ENCODE results near the gene GPC5.

The GPC5 gene

GRCh38 chr13:92821324-92821723 is 1422.9 kb downstream of the GPC5 start:
- Histone ChIP-seq H3K23ac (ENCODE audit: low read length in 2 of 2) (no peak overlapping the region), H2BK15ac (ENCODE audit: low read depth, poor library complexity, severe bottlenecking) (no peak overlapping the region), H3K9me3 (ENCODE audit: control insufficient read depth, low read length) (no peaks in the 10 kb centered on the region), H4K8ac (ENCODE audit: low read length) (no peak overlapping the region), H2BK120ac (ENCODE audit: low read depth, low read length) (no peak overlapping the region), H2AK5ac (ENCODE audit: low read length, severe bottlenecking) (no peak overlapping the region), H3K4ac (ENCODE audit: low read depth in 1 of 2, low read length in 2 of 2) (no peak overlapping the region), H3K4me2 (ENCODE audit: low read length, poor library complexity, severe bottlenecking) (no peak overlapping the region), H2AFZ (ENCODE audit: low read depth, low read length) (no peak overlapping the region), H3K79me1 (replicated peaks; ENCODE audit: low read length, poor library complexity, severe bottlenecking) (no peaks in the 10 kb centered on the region), H3K14ac (ENCODE audit: low read length in 2 of 2) (no peak overlapping the region), H3K36me3 (ENCODE audit: control insufficient read depth in 1 of 2, insufficient read depth in 2 of 2, low read depth in 1 of 2, low read length in 2 of 2) (no peaks in the 10 kb centered on the region), H2BK12ac (ENCODE audit: low read length in 2 of 2) (no peak overlapping the region), H3K9ac (ENCODE audit: low read length) (no peak overlapping the region), H2BK5ac (ENCODE audit: low read depth, low read length, poor library complexity, severe bottlenecking) (no peak overlapping the region), H3K18ac (ENCODE audit: low read depth in 1 of 2, low read length in 2 of 2) (no peak overlapping the region), H3K27ac (ENCODE audit: low read length, poor library complexity, severe bottlenecking) (no peak overlapping the region), H3K4me3 (ENCODE audit: insufficient read depth in 1 of 2, low read depth in 1 of 2, low read length in 2 of 2) (no peak overlapping the region), H3K4me1 (ENCODE audit: control insufficient read depth, insufficient read depth, low read depth, low read length) (no peaks in the 10 kb centered on the region), H3K27me3 (ENCODE audit: control insufficient read depth in 1 of 2, insufficient read depth in 1 of 2, low read length in 2 of 2) (no peaks in the 10 kb centered on the region), H4K91ac (ENCODE audit: low read length) (no peak overlapping the region)
- no peak for DNase-seq
- 93% methylated on average over 2 of the region's 2 CpGs for WGBS

DNA sequence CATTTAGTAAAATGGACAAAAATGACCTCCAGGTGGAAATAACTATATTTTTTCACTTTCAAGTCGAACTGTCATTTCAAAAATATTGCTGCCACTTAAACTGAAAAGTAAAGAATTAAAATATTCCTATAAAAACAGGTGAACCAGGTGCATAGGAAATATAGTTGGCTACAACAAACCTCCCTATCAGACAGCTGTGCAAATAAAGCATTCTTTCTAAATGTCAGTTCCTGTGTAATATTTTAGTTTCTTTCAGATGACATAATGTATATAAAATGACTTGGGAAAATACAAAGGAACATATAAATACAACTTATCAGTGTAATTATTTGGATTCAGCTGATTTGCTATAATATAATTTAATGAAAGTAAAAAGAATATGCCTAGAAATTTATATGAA is 1424.6 kb downstream of the GPC5 start:
- H2BK15ac ChIP-seq (ENCODE audit: low read depth, poor library complexity, severe bottlenecking): no peak overlapping the region
- no peak overlapping the region for H4K8ac ChIP-seq (ENCODE audit: low read length)
- H4K91ac ChIP-seq (ENCODE audit: low read length): no peak overlapping the region
- no peak overlapping the region for H3K9ac ChIP-seq (ENCODE audit: low read length)
- H3K27ac ChIP-seq (ENCODE audit: low read length, poor library complexity, severe bottlenecking): no peak overlapping the region
- H3K36me3 ChIP-seq (ENCODE audit: control insufficient read depth in 1 of 2, insufficient read depth in 2 of 2, low read depth in 1 of 2, low read length in 2 of 2): no peaks in the 10 kb centered on the region
- no peak for DNase-seq
- H3K27me3 ChIP-seq (ENCODE audit: control insufficient read depth in 1 of 2, insufficient read depth in 1 of 2, low read length in 2 of 2): no peaks in the 10 kb centered on the region
- no peak overlapping the region for H3K4ac ChIP-seq (ENCODE audit: low read depth in 1 of 2, low read length in 2 of 2)
- H3K9me3 ChIP-seq (ENCODE audit: control insufficient read depth, low read length): no peaks in the 10 kb centered on the region
- no peak overlapping the region for H2BK5ac ChIP-seq (ENCODE audit: low read depth, low read length, poor library complexity, severe bottlenecking)
- no peak overlapping the region for H3K4me3 ChIP-seq (ENCODE audit: insufficient read depth in 1 of 2, low read depth in 1 of 2, low read length in 2 of 2)
- H3K14ac ChIP-seq (ENCODE audit: low read length in 2 of 2): no peak overlapping the region
- no peak overlapping the region for H2AFZ ChIP-seq (ENCODE audit: low read depth, low read length)
- H2BK120ac ChIP-seq (ENCODE audit: low read depth, low read length): no peak overlapping the region
- no peak overlapping the region for H3K4me2 ChIP-seq (ENCODE audit: low read length, poor library complexity, severe bottlenecking)
- H2AK5ac ChIP-seq (ENCODE audit: low read length, severe bottlenecking): no peak overlapping the region
- no peaks in the 10 kb centered on the region for H3K4me1 ChIP-seq (ENCODE audit: control insufficient read depth, insufficient read depth, low read depth, low read length)
- H3K79me1 ChIP-seq (replicated peaks; ENCODE audit: low read length, poor library complexity, severe bottlenecking): no peaks in the 10 kb centered on the region
- no peak overlapping the region for H3K23ac ChIP-seq (ENCODE audit: low read length in 2 of 2)
- WGBS: no CpG with 5 or more reads among the region's 1 CpG
- no peak overlapping the region for H3K18ac ChIP-seq (ENCODE audit: low read depth in 1 of 2, low read length in 2 of 2)
- no peak overlapping the region for H2BK12ac ChIP-seq (ENCODE audit: low read length in 2 of 2)

DNA sequence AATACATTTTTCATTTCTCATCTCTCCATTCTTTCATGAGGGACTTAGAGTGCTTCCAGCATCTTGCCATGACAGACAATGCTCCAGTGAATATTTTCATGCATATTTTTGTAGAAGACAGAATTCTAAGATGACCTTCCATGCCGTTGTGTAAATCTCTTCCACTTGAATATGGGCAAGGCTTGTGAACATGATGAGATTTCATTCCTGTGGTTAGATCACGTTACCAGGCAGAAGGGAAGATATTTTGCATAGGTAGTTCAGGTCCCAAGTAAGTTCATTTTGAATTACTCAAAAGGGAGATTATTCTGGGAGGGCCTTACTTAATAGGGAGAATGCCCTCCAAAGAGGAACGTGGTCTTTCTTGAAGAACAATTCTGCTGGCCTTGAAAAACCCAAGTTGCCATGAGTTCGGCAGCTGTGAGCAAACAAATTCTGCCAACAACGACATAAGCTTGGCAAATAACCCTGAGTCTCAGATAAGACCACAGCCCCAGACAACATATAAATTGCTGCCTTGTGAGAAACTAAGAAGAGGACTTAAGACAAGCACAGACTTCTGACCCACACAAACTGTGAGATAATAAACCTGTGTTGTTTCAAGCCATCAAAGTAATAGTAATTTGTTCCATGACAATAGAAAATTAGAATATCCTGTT is 1427.6 kb downstream of the GPC5 start:
- no peak overlapping the region for H3K4me3 ChIP-seq (ENCODE audit: insufficient read depth in 1 of 2, low read depth in 1 of 2, low read length in 2 of 2)
- no peak overlapping the region for H3K23ac ChIP-seq (ENCODE audit: low read length in 2 of 2)
- no peak overlapping the region for H3K9ac ChIP-seq (ENCODE audit: low read length)
- no peak overlapping the region for H2BK120ac ChIP-seq (ENCODE audit: low read depth, low read length)
- no peak overlapping the region for H3K4ac ChIP-seq (ENCODE audit: low read depth in 1 of 2, low read length in 2 of 2)
- H3K27me3 ChIP-seq (ENCODE audit: control insufficient read depth in 1 of 2, insufficient read depth in 1 of 2, low read length in 2 of 2): no peaks in the 10 kb centered on the region
- H2AFZ ChIP-seq (ENCODE audit: low read depth, low read length): no peak overlapping the region
- no peak overlapping the region for H2BK15ac ChIP-seq (ENCODE audit: low read depth, poor library complexity, severe bottlenecking)
- no peaks in the 10 kb centered on the region for H3K36me3 ChIP-seq (ENCODE audit: control insufficient read depth in 1 of 2, insufficient read depth in 2 of 2, low read depth in 1 of 2, low read length in 2 of 2)
- no peak overlapping the region for H3K27ac ChIP-seq (ENCODE audit: low read length, poor library complexity, severe bottlenecking)
- H3K4me2 ChIP-seq (ENCODE audit: low read length, poor library complexity, severe bottlenecking): no peak overlapping the region
- H3K4me1 ChIP-seq (ENCODE audit: control insufficient read depth, insufficient read depth, low read depth, low read length): no peaks in the 10 kb centered on the region
- no peak overlapping the region for H4K8ac ChIP-seq (ENCODE audit: low read length)
- no peak overlapping the region for H2AK5ac ChIP-seq (ENCODE audit: low read length, severe bottlenecking)
- no peak overlapping the region for H3K18ac ChIP-seq (ENCODE audit: low read depth in 1 of 2, low read length in 2 of 2)
- 88% methylated on average over 5 of the region's 5 CpGs for WGBS
- H2BK5ac ChIP-seq (ENCODE audit: low read depth, low read length, poor library complexity, severe bottlenecking): no peak overlapping the region
- no peaks in the 10 kb centered on the region for H3K9me3 ChIP-seq (ENCODE audit: control insufficient read depth, low read length)
- H3K79me1 ChIP-seq (replicated peaks; ENCODE audit: low read length, poor library complexity, severe bottlenecking): no peaks in the 10 kb centered on the region
- H4K91ac ChIP-seq (ENCODE audit: low read length): no peak overlapping the region
- no peak overlapping the region for H2BK12ac ChIP-seq (ENCODE audit: low read length in 2 of 2)
- no peak for DNase-seq
- H3K14ac ChIP-seq (ENCODE audit: low read length in 2 of 2): no peak overlapping the region

GRCh38 chr13:92827503-92827902 is 1429.1 kb downstream of the GPC5 start:
- no peak overlapping the region for H3K27ac ChIP-seq (ENCODE audit: low read length, poor library complexity, severe bottlenecking)
- no peak overlapping the region for H3K4me2 ChIP-seq (ENCODE audit: low read length, poor library complexity, severe bottlenecking)
- no peak overlapping the region for H3K4ac ChIP-seq (ENCODE audit: low read depth in 1 of 2, low read length in 2 of 2)
- H3K4me3 ChIP-seq (ENCODE audit: insufficient read depth in 1 of 2, low read depth in 1 of 2, low read length in 2 of 2): no peak overlapping the region
- no peak overlapping the region for H4K91ac ChIP-seq (ENCODE audit: low read length)
- H3K18ac ChIP-seq (ENCODE audit: low read depth in 1 of 2, low read length in 2 of 2): no peak overlapping the region
- no peak overlapping the region for H2BK5ac ChIP-seq (ENCODE audit: low read depth, low read length, poor library complexity, severe bottlenecking)
- no peak overlapping the region for H2AK5ac ChIP-seq (ENCODE audit: low read length, severe bottlenecking)
- H3K14ac ChIP-seq (ENCODE audit: low read length in 2 of 2): no peak overlapping the region
- H3K9me3 ChIP-seq (ENCODE audit: control insufficient read depth, low read length): no peaks in the 10 kb centered on the region
- DNase-seq: no peak
- no peak overlapping the region for H2BK15ac ChIP-seq (ENCODE audit: low read depth, poor library complexity, severe bottlenecking)
- 86% methylated on average over 4 of the region's 4 CpGs for WGBS
- H3K36me3 ChIP-seq (ENCODE audit: control insufficient read depth in 1 of 2, insufficient read depth in 2 of 2, low read depth in 1 of 2, low read length in 2 of 2): no peaks in the 10 kb centered on the region
- H3K23ac ChIP-seq (ENCODE audit: low read length in 2 of 2): no peak overlapping the region
- no peak overlapping the region for H2BK120ac ChIP-seq (ENCODE audit: low read depth, low read length)
- H2AFZ ChIP-seq (ENCODE audit: low read depth, low read length): no peak overlapping the region
- no peaks in the 10 kb centered on the region for H3K27me3 ChIP-seq (ENCODE audit: control insufficient read depth in 1 of 2, insufficient read depth in 1 of 2, low read length in 2 of 2)
- H4K8ac ChIP-seq (ENCODE audit: low read length): no peak overlapping the region
- H3K79me1 ChIP-seq (replicated peaks; ENCODE audit: low read length, poor library complexity, severe bottlenecking): no peaks in the 10 kb centered on the region
- H3K9ac ChIP-seq (ENCODE audit: low read length): no peak overlapping the region
- no peak overlapping the region for H2BK12ac ChIP-seq (ENCODE audit: low read length in 2 of 2)
- H3K4me1 ChIP-seq (ENCODE audit: control insufficient read depth, insufficient read depth, low read depth, low read length): no peaks in the 10 kb centered on the region
